ENCODE measurements around the gene MELK.
"Not testable (repeated sequence)": the region's sequence is repeated elsewhere in the genome, so short reads cannot be mapped to it uniquely, and the experiment has no call there.

DNA sequence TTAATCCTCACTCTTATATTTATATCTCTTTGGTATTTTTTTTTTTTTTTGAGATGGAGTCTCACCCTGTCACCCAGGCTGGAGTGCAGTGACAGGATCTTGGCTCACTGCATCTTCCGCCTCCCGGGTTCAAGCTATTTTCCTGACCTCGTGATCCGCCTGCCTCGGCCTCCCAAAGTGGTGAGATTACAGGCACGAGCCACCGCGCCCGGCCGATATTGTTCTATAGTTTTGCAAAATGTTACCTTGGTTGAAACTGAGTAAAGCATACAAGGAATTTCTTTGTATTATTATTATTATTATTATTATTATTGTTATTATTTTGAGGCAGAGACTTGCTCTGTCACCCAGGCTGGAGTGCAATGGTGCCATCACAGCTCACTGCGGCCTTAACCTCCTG, 9.9 kb upstream of the MELK start:
- not testable (repeated sequence) for TF ChIP-seq POLR2A (IDR thresholded peaks at IDR 0.05)
- TF ChIP-seq, protein P1, sequence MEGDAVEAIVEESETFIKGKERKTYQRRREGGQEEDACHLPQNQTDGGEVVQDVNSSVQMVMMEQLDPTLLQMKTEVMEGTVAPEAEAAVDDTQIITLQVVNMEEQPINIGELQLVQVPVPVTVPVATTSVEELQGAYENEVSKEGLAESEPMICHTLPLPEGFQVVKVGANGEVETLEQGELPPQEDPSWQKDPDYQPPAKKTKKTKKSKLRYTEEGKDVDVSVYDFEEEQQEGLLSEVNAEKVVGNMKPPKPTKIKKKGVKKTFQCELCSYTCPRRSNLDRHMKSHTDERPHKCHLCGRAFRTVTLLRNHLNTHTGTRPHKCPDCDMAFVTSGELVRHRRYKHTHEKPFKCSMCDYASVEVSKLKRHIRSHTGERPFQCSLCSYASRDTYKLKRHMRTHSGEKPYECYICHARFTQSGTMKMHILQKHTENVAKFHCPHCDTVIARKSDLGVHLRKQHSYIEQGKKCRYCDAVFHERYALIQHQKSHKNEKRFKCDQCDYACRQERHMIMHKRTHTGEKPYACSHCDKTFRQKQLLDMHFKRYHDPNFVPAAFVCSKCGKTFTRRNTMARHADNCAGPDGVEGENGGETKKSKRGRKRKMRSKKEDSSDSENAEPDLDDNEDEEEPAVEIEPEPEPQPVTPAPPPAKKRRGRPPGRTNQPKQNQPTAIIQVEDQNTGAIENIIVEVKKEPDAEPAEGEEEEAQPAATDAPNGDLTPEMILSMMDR (IDR thresholded peaks at IDR 0.05): not testable (repeated sequence)
